Thyroid gland (tissue), 4 donors: Measurements from ENCODE around the gene KAZN. TPM values are rescaled to one million over a fixed set of nuclear protein-coding genes. Genes with fewer than 3 reads are reported as not detected.

Source experiments
- DNase-seq, 2 donors: peaks; one replicate each; pipeline ENCODE4 v3.0.0-alpha.2; 2019
- H3K27ac ChIP-seq, 3 donors: fragments of 200-600 bp; sonication (generic); 1 replicate in 2 of 3; 2 replicates in 1 of 3; pipeline ENCODE4 v1.5.1; 2016 to 2019; ENCODE audit warnings: mild to moderate bottlenecking in 1 of 3, moderate library complexity in 1 of 3
- H3K27me3 ChIP-seq: fragments of 200-600 bp; sonication (generic); one replicate; pipeline ENCODE4 v1.5.1; 2019
- H3K36me3 ChIP-seq, 2 donors: fragments of 200-600 bp; sonication (generic); one replicate each; pipeline ENCODE4 v1.5.1; 2016 to 2019
- H3K4me1 ChIP-seq, 2 donors: fragments of 200-600 bp; sonication (generic); one replicate each; pipeline ENCODE4 v1.5.1; 2017 to 2019
- H3K4me3 ChIP-seq, 3 donors: fragments of 200-600 bp; sonication (generic); replicated peaks in 1 of 3; 1 replicate in 2 of 3; 2 replicates in 1 of 3; pipeline ENCODE4 v1.5.1; 2016; ENCODE audit warnings: mild to moderate bottlenecking in 1 of 3
- H3K9me3 ChIP-seq: fragments of 200-600 bp; sonication (generic); one replicate; pipeline ENCODE4 v1.5.1; 2017
- CTCF ChIP-seq, 6 experiments: fragments of 200-600 bp in 3 of 6; fragments of 450-650 bp in 3 of 6; sonication (generic) in 3 of 6; IDR thresholded peaks; one replicate each; pipeline ENCODE4 v1.5.1; 2016 to 2019; ENCODE audit warnings: antibody characterized with exemption in 6 of 6, mild to moderate bottlenecking in 2 of 6, inconsistent platforms in 1 of 6, moderate library complexity in 1 of 6
- POLR2A ChIP-seq, 2 donors: fragments of 450-650 bp; IDR thresholded peaks; one replicate each; pipeline ENCODE4 v1.6.1; 2017; ENCODE audit warnings: antibody characterized with exemption in 2 of 2, mild to moderate bottlenecking in 2 of 2, moderate library complexity in 1 of 2
- WGBS, 2 donors: methylation state at CpG; one replicate each; pipeline ENCODE4 v1.1.5; 2017; 5-methylcytosine and 5-hydroxymethylcytosine counted together
- intact Hi-C: fragments of 100-400 bp; cut with DNase I; formaldehyde crosslinking; loops from one replicate; pipeline ENCODE4 v1.15.1; 2023
- total RNA-seq, 4 donors: library from RNA; depleted of rRNA; stranded (reverse); fragments of >200 nt; gene quantifications; one replicate each; pipeline ENCODE4 v1.2.3, GENCODE V29; 2016

The KAZN gene
- total RNA-seq, 4 donors from 2014 or later: 14.8 to 28.6 (median 18.2) TPM

DNA sequence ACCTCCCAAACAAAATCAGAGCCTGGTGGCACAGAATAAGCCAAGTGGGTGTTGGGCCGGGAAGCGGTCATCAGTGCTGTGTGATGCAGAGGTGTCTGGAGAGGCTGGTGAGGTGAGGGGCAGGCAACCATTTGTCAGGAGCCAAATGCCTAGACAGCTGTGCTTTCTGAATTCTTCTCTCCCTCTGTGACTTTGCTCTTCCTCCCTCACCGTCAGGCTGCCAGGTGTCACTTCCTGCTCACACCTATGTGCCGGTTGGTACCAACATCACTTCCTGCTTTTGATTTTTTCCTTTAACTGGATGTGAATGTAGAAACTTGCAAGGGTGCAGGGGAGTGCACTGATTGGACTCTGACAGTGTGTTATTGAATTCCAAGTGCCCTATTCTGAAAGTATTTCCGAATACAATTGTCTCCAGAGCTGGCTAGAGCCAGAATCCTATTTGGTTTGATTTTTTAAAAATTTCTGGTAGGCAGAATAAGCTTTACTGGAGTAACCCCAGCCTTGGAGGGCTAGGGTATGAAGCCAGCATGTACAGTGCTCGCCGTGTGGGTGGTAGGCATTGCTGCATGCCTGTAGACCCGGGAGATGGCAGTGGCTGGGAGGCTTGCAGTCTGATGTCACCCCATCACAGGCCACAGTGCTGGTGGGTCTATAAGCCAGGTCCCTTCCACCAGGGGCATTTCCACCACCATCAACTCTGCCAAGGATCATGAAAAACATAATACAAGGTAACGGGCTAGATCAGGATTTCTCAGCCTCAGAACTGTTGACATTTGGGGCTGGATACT is 210.9 kb downstream of the KAZN start:
- H3K4me1 ChIP-seq: peaks cover under 1 to 1% of the 10 kb centered on the region in 2 donors
- WGBS, 2 donors: 89 to 95% methylated on average over 9 of the region's 9 CpGs
- no peak overlapping the region for H3K27ac ChIP-seq
- intact Hi-C loops: no loop called here
- H3K27me3 ChIP-seq: no peaks in the 10 kb centered on the region
- no peaks in the 10 kb centered on the region for H3K9me3 ChIP-seq
- H3K4me3 ChIP-seq: no peak overlapping the region
- TF ChIP-seq CTCF (IDR thresholded peaks at IDR 0.05) (no peak), POLR2A (IDR thresholded peaks at IDR 0.05) (no peak)
- no peak for DNase-seq
- no peaks in the 10 kb centered on the region for H3K36me3 ChIP-seq

DNA sequence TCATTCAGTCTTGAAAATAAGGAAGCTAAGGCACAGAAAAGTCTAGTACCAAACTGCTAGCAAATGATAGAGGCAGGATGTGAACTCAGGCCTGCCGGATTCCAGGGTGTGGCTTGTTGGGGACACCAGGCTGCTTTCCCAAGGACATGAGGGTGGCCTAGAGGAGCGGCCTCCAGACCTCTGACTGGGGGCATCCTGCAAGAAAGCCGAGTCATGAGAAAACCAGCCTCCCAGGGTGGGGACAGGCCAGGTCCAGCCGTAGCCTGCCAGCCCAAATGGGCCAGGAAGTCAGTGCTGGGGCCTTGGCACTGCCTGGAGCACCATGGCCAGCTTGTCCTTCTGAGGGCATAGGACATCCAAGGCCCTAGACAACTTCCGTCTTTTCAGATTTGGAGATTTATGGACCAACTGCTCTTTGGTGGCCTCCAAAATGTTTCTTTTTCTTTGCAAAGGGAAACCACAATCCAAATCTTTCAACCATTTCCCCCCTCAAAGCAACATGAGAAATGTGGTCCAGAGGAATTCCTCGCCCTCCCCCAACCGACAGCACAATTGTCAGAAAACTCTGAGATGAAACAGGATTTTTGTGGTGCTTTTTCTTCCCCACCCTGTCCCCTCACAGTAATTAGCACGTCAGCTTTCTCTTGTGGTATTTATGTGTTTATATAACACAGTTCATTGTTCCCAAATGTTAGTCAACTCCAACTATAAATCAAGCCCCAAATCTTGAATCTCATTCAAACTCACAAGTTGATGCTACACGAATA is 212.3 kb downstream of the KAZN start:
- no peaks in the 10 kb centered on the region for H3K36me3 ChIP-seq
- intact Hi-C loops: no loop called here
- WGBS, 2 donors: 69 to 81% methylated on average over 8 to 9 of the region's 9 CpGs
- H3K9me3 ChIP-seq: no peaks in the 10 kb centered on the region
- no peak overlapping the region for H3K4me3 ChIP-seq
- TF ChIP-seq CTCF (IDR thresholded peaks at IDR 0.05): no peak
- TF ChIP-seq POLR2A (IDR thresholded peaks at IDR 0.05): no peak
- H3K4me1 ChIP-seq: peaks cover 14 to 15% of the 10 kb centered on the region in 2 donors
- no peak for DNase-seq
- H3K27me3 ChIP-seq: no peaks in the 10 kb centered on the region
- H3K27ac ChIP-seq: no peak overlapping the region

GRCh38 chr1:14811573-14811972 is 213.1 kb downstream of the KAZN start:
- intact Hi-C loops: no loop called here
- Histone ChIP-seq H3K4me3 (no peak overlapping the region), H3K4me1 (peaks cover 15 to 18% of the 10 kb centered on the region in 2 donors), H3K27ac (no peak overlapping the region), H3K27me3 (no peaks in the 10 kb centered on the region), H3K9me3 (no peaks in the 10 kb centered on the region), H3K36me3 (no peaks in the 10 kb centered on the region)
- TF ChIP-seq POLR2A (IDR thresholded peaks at IDR 0.05): no peak
- no peak for TF ChIP-seq CTCF (IDR thresholded peaks at IDR 0.05)
- 69 to 78% methylated on average over 3 of the region's 3 CpGs for WGBS, 2 donors
- DNase-seq: no peak

GRCh38 chr1:14812189-14812588 is 213.7 kb downstream of the KAZN start:
- Histone ChIP-seq H3K27ac (no peak overlapping the region), H3K36me3 (no peaks in the 10 kb centered on the region), H3K4me3 (no peak overlapping the region), H3K27me3 (no peaks in the 10 kb centered on the region), H3K4me1 (peaks cover 15 to 18% of the 10 kb centered on the region in 2 donors), H3K9me3 (no peaks in the 10 kb centered on the region)
- no peak for TF ChIP-seq CTCF (IDR thresholded peaks at IDR 0.05)
- TF ChIP-seq POLR2A (IDR thresholded peaks at IDR 0.05): no peak
- DNase-seq: no peak
- WGBS, 2 donors: 88 to 93% methylated on average over 4 of the region's 4 CpGs
- intact Hi-C loops: no loop called here
